GM12878 (cell line): ENCODE measurements around the gene MOBP. TPM values are rescaled to one million over a fixed set of nuclear protein-coding genes. Genes with fewer than 3 reads are reported as not detected.

Source experiments
- ATAC-seq: fragments of 200-7000 bp; cut with Tn5 transposase; 3 replicates; pipeline ENCODE4 v1.9.1; 2020; ENCODE audit warnings: mild to moderate bottlenecking, moderate library complexity
- BruUV-seq: library from RNA; stranded (reverse); fragments of 400-500 nt; replicated peaks from 2 replicates; lab custom pipeline; 2021; lab: Mats Ljungman, UMichigan
- CTCF ChIA-PET: fragments of 300-600 bp; sonication (Branson Sonifier 250); formaldehyde crosslinking; extraction: SDS; loops from one replicate; lab custom pipeline; 2021; ENCODE audit warnings: inconsistent platforms; lab: Yijun Ruan, JAX
- POLR2A ChIA-PET: fragments of 350-600 bp; formaldehyde crosslinking; extraction: SDS; loops from one replicate; lab custom pipeline; 2021; ENCODE audit warnings: inconsistent platforms; lab: Charles Lee
- RAD21 ChIA-PET: fragments of 300-600 bp; sonication (Branson Sonifier 250); formaldehyde crosslinking; loops from one replicate; lab custom pipeline; 2023; ENCODE audit warnings: antibody characterized with exemption; ENCODE audit not compliant: unreplicated experiment; lab: Charles Lee
- SMC1A ChIA-PET: fragments of 300-600 bp; sonication (Branson Sonifier 250); formaldehyde crosslinking; loops from one replicate; lab custom pipeline; 2023; ENCODE audit not compliant: unreplicated experiment, uncharacterized antibody; lab: Charles Lee
- DNase-seq: peaks from one replicate; pipeline ENCODE4 v3.0.0-alpha.2; 2011; ENCODE audit warnings: low read depth, low spot score
- FAIRE-seq: peaks from 3 replicates; lab custom pipeline; 2011; peaks lifted over from hg19 to GRCh38; lab: Jason Lieb, UNC
- H2AFZ ChIP-seq: 2 replicates; pipeline ENCODE4 v1.6.0; 2011; ENCODE audit warnings: low read depth, low read length, control low read depth; ENCODE audit not compliant: control insufficient read depth
- H3K27ac ChIP-seq: 2 replicates; pipeline ENCODE4 v1.5.1; 2011; ENCODE audit warnings: control low read depth; ENCODE audit not compliant: control insufficient read depth, insufficient read depth
- H3K27me3 ChIP-seq, 2 experiments: replicated peaks in 1 of 2; 2 replicates each; pipeline versions ENCODE4 v1.6.0 to v1.6.1; 2011; ENCODE audit warnings: low read length in 1 of 2; ENCODE audit not compliant: control insufficient read depth in 2 of 2, insufficient read depth in 2 of 2
- H3K36me3 ChIP-seq, 2 experiments: 2 replicates each; pipeline ENCODE4 v1.5.1; 2011; ENCODE audit warnings: low read length in 1 of 2; ENCODE audit not compliant: control insufficient read depth in 2 of 2, insufficient read depth in 2 of 2
- H3K4me1 ChIP-seq: 2 replicates; pipeline ENCODE4 v1.6.1; 2011; ENCODE audit warnings: mild to moderate bottlenecking, low read length, moderate library complexity, mixed read lengths; ENCODE audit not compliant: control insufficient read depth, insufficient read depth
- H3K4me2 ChIP-seq: 2 replicates; pipeline ENCODE4 v1.6.0; 2011; ENCODE audit warnings: control low read depth; ENCODE audit not compliant: control insufficient read depth, insufficient read depth
- H3K4me3 ChIP-seq: fragments of 200-600 bp; sonication (generic); 2 replicates; pipeline ENCODE4 v1.5.1; 2016
- H3K79me2 ChIP-seq: 2 replicates; pipeline ENCODE4 v1.6.0; 2011; ENCODE audit warnings: low read length; ENCODE audit not compliant: control insufficient read depth, insufficient read depth
- H3K9ac ChIP-seq: 2 replicates; pipeline ENCODE4 v1.8.0; 2011; ENCODE audit warnings: low read length, control low read depth, mixed read lengths; ENCODE audit not compliant: control insufficient read depth, insufficient read depth
- H3K9me3 ChIP-seq: replicated peaks from 3 replicates; pipeline ENCODE4 v1.5.1; 2011; ENCODE audit warnings: mild to moderate bottlenecking, low read length; ENCODE audit not compliant: control insufficient read depth, insufficient read depth
- H4K20me1 ChIP-seq: 2 replicates; pipeline ENCODE4 v1.6.0; 2011; ENCODE audit not compliant: control insufficient read depth, insufficient read depth
- CHD2 ChIP-seq: IDR thresholded peaks from 2 replicates; pipeline ENCODE4 v1.6.1; 2011; ENCODE audit warnings: low read depth, low read length, improper control_type of control experiment, borderline replicate concordance
- GATAD2B ChIP-seq: fragments of 450-650 bp; conservative IDR thresholded peaks from 2 replicates; pipeline ENCODE4 v1.6.1; 2017; ENCODE audit warnings: low read depth, mild to moderate bottlenecking, moderate library complexity
- HCFC1 ChIP-seq: fragments of 150-350 bp; IDR thresholded peaks from 2 replicates; pipeline ENCODE4 v1.6.1; 2014; ENCODE audit warnings: low read length
- IRF4 ChIP-seq: IDR thresholded peaks from 2 replicates; pipeline ENCODE4 v1.6.1; 2011; ENCODE audit warnings: low read depth, low read length
- NFXL1 ChIP-seq: fragments of 450-650 bp; IDR thresholded peaks from 2 replicates; pipeline ENCODE4 v1.6.1; 2017; ENCODE audit warnings: antibody characterized with exemption, mild to moderate bottlenecking, borderline replicate concordance
- SMC3 ChIP-seq: IDR thresholded peaks from 2 replicates; pipeline ENCODE4 v1.6.1; 2011; ENCODE audit warnings: low read length, improper control_type of control experiment, borderline replicate concordance
- SRF ChIP-seq, 2 experiments: IDR thresholded peaks; 2 replicates each; pipeline ENCODE4 v1.6.1; 2011; ENCODE audit warnings: low read depth in 2 of 2, low read length in 2 of 2, mild to moderate bottlenecking in 1 of 2, moderate library complexity in 1 of 2
- TARDBP ChIP-seq: IDR thresholded peaks from 2 replicates; pipeline ENCODE4 v1.6.1; 2016; ENCODE audit warnings: borderline replicate concordance
- TCF12 ChIP-seq: IDR thresholded peaks from 2 replicates; pipeline ENCODE4 v1.6.1; 2011; ENCODE audit warnings: low read depth, mild to moderate bottlenecking, low read length
- YY1 ChIP-seq: IDR thresholded peaks from 2 replicates; pipeline ENCODE4 v1.6.1; 2011; ENCODE audit warnings: low read depth, mild to moderate bottlenecking, low read length
- ZNF622 ChIP-seq: fragments of 450-650 bp; IDR thresholded peaks from 2 replicates; pipeline ENCODE4 v1.6.1; 2017; ENCODE audit warnings: mild to moderate bottlenecking, inconsistent platforms
- WGBS: methylation state at CpG from one replicate; pipeline ENCODE4 v1.1.6; 2016; ENCODE audit warnings: low lambda C conversion rate; ENCODE audit not compliant: insufficient replicate concordance, insufficient coverage; ENCODE audit errors: missing lambda C conversion rate; 5-methylcytosine and 5-hydroxymethylcytosine counted together
- in situ Hi-C: fragments of 300-500 bp; cut with MboI; formaldehyde crosslinking; loops from 9 replicates; pipeline ENCODE4 v1.14.3; 2018; ENCODE audit warnings: mixed read lengths
- intact Hi-C: fragments of 100-400 bp; cut with micrococcal nuclease; formaldehyde crosslinking; loops from one replicate; pipeline ENCODE4 v1.14.2; 2022; ENCODE audit not compliant: unreplicated experiment
- polyA plus RNA-seq, 11 experiments: library from polyadenylated mRNA; depleted of rRNA in 4 of 11; unstranded in 6 of 11; stranded (reverse) in 5 of 11; fragments of >200 nt; fragmentation: Nextera tagmentation in 4 of 11; fragmentation: Illumina TruSeq in 1 of 11; extraction: Ambion mirVana in 4 of 11; extraction: Trizol in 1 of 11; gene quantifications; 1 replicate in 1 of 11; 2 replicates in 10 of 11; pipeline versions ENCODE4 v1.2.1 to v1.2.3, GENCODE V29; 2011 to 2016; ENCODE audit warnings: inconsistent platforms in 2 of 11, missing spikeins in 2 of 11, low read depth in 1 of 11
- total RNA-seq, 4 experiments: library from RNA; depleted of rRNA in 3 of 4; stranded (reverse); fragments of >200 nt in 3 of 4; fragmentation: Illumina TruSeq in 1 of 4; extraction: Trizol in 1 of 4; gene quantifications; 2 replicates each; pipeline versions ENCODE4 v1.2.1 to v1.2.3, GENCODE V29; 2013 to 2021
- TF ChIP-seq, protein P1 (sequence below): IDR thresholded peaks from 2 replicates; pipeline ENCODE4 v1.6.1; 2012; ENCODE audit warnings: mild to moderate bottlenecking, low read depth, low read length
- TF ChIP-seq, protein P2 (sequence below): fragments of 450-650 bp; conservative IDR thresholded peaks from 2 replicates; pipeline ENCODE4 v1.6.1; 2017; ENCODE audit warnings: mild to moderate bottlenecking, moderate library complexity
- TF ChIP-seq, protein P3 (sequence below): fragments of 450-650 bp; IDR thresholded peaks from 2 replicates; pipeline ENCODE4 v1.6.1; 2016; ENCODE audit warnings: mild to moderate bottlenecking
- TF ChIP-seq, protein P4 (sequence below): fragments of 450-650 bp; IDR thresholded peaks from 2 replicates; pipeline ENCODE4 v1.6.1; 2017; ENCODE audit warnings: borderline replicate concordance

MOBP gene
- total and polyA plus RNA-seq, 10 of the 15 experiments (the other 5 are each of a cell fraction or from before 2014, with no cell fraction given) = 0.04 to 0.09 (median 0.08) TPM; not detected in 5

DNA sequence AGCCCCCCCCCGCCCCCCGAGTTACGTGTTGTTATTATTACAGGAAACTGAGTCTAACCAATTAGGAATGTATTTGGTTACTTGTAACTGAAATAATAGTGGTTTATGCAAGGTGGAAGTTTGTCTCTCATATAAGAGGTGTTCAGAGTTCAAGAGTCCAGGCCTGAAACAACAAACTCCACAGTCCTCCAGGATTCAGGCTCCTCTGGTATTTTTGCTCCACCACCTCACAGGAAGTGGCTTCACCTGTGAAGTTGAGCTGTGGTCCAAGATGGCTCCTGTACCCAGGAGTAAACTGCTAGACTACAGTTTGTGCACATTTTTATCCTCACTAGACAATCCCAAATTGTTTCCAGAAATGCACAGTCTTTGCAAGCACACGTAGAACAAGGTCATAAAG is 27.3 kb downstream of the MOBP start:
- ChIA-PET POLR2A (no interaction called here), CTCF (interaction anchor here (1.2 to 1.4 kb wide), 2 partner anchors 17 to 48 kb away, joined by 5 to 10 read pairs; no protein-coding TSS in a partner anchor)

More for the DNA sequence above, 27.3 kb downstream of the MOBP start:
- intact Hi-C loops = no loop called here
- Histone ChIP-seq H3K4me2 (no peak overlapping the region), H3K4me3 (no peak overlapping the region), H3K4me1 (no peaks in the 10 kb centered on the region), H4K20me1 (no peaks in the 10 kb centered on the region), H3K27ac (no peak overlapping the region), H3K36me3 (no peaks in the 10 kb centered on the region), H3K9me3 (no peaks in the 10 kb centered on the region), H2AFZ (no peak overlapping the region), H3K9ac (no peak overlapping the region), H3K27me3 (peaks cover 0 to 3% of the 10 kb centered on the region in 2 experiments; a peak in 2 of 4 replicates), H3K79me2 (no peaks in the 10 kb centered on the region)
- no TSS peak for BruUV-seq
- WGBS = 29% methylated on average over 4 of the region's 4 CpGs
- ChIA-PET SMC1A (no interaction called here), RAD21 (no interaction called here)
- no peak for DNase-seq
- no peak for TF ChIP-seq TCF12
- TF ChIP-seq GATAD2B = no peak
- TF ChIP-seq SRF (IDR thresholded peaks at IDR 0.05; ENCODE audit: low read depth in 2 of 2, low read length in 2 of 2) = no peak
- no peak for TF ChIP-seq HCFC1
- no peak for TF ChIP-seq TARDBP
- TF ChIP-seq, protein P1, sequence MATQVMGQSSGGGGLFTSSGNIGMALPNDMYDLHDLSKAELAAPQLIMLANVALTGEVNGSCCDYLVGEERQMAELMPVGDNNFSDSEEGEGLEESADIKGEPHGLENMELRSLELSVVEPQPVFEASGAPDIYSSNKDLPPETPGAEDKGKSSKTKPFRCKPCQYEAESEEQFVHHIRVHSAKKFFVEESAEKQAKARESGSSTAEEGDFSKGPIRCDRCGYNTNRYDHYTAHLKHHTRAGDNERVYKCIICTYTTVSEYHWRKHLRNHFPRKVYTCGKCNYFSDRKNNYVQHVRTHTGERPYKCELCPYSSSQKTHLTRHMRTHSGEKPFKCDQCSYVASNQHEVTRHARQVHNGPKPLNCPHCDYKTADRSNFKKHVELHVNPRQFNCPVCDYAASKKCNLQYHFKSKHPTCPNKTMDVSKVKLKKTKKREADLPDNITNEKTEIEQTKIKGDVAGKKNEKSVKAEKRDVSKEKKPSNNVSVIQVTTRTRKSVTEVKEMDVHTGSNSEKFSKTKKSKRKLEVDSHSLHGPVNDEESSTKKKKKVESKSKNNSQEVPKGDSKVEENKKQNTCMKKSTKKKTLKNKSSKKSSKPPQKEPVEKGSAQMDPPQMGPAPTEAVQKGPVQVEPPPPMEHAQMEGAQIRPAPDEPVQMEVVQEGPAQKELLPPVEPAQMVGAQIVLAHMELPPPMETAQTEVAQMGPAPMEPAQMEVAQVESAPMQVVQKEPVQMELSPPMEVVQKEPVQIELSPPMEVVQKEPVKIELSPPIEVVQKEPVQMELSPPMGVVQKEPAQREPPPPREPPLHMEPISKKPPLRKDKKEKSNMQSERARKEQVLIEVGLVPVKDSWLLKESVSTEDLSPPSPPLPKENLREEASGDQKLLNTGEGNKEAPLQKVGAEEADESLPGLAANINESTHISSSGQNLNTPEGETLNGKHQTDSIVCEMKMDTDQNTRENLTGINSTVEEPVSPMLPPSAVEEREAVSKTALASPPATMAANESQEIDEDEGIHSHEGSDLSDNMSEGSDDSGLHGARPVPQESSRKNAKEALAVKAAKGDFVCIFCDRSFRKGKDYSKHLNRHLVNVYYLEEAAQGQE = no peak
- TF ChIP-seq IRF4 = no peak
- TF ChIP-seq, protein P2, sequence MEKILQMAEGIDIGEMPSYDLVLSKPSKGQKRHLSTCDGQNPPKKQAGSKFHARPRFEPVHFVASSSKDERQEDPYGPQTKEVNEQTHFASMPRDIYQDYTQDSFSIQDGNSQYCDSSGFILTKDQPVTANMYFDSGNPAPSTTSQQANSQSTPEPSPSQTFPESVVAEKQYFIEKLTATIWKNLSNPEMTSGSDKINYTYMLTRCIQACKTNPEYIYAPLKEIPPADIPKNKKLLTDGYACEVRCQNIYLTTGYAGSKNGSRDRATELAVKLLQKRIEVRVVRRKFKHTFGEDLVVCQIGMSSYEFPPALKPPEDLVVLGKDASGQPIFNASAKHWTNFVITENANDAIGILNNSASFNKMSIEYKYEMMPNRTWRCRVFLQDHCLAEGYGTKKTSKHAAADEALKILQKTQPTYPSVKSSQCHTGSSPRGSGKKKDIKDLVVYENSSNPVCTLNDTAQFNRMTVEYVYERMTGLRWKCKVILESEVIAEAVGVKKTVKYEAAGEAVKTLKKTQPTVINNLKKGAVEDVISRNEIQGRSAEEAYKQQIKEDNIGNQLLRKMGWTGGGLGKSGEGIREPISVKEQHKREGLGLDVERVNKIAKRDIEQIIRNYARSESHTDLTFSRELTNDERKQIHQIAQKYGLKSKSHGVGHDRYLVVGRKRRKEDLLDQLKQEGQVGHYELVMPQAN = no peak
- TF ChIP-seq YY1 = no peak
- TF ChIP-seq, protein P3, sequence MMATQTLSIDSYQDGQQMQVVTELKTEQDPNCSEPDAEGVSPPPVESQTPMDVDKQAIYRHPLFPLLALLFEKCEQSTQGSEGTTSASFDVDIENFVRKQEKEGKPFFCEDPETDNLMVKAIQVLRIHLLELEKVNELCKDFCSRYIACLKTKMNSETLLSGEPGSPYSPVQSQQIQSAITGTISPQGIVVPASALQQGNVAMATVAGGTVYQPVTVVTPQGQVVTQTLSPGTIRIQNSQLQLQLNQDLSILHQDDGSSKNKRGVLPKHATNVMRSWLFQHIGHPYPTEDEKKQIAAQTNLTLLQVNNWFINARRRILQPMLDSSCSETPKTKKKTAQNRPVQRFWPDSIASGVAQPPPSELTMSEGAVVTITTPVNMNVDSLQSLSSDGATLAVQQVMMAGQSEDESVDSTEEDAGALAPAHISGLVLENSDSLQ = no peak
- TF ChIP-seq, protein P4, sequence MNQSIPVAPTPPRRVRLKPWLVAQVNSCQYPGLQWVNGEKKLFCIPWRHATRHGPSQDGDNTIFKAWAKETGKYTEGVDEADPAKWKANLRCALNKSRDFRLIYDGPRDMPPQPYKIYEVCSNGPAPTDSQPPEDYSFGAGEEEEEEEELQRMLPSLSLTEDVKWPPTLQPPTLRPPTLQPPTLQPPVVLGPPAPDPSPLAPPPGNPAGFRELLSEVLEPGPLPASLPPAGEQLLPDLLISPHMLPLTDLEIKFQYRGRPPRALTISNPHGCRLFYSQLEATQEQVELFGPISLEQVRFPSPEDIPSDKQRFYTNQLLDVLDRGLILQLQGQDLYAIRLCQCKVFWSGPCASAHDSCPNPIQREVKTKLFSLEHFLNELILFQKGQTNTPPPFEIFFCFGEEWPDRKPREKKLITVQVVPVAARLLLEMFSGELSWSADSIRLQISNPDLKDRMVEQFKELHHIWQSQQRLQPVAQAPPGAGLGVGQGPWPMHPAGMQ = no peak
- no peak for TF ChIP-seq CHD2
- TF ChIP-seq NFXL1 = no peak
- TF ChIP-seq SMC3 = no peak
- no peak for TF ChIP-seq ZNF622
- ATAC-seq = no peak
- FAIRE-seq = no peak
- in situ Hi-C loops = no loop called here
